Thyroid gland (tissue), 4 donors: ENCODE measurements around the gene SEMA3C.

Experiments used
- POLR2A ChIP-seq, 2 donors: fragments of 450-650 bp; IDR thresholded peaks; one replicate each; pipeline ENCODE4 v1.6.1; 2017; ENCODE audit warnings: antibody characterized with exemption in 2 of 2, mild to moderate bottlenecking in 2 of 2, moderate library complexity in 1 of 2
- TF ChIP-seq, protein P1 (sequence below), 6 experiments: fragments of 200-600 bp in 3 of 6; fragments of 450-650 bp in 3 of 6; sonication (generic) in 3 of 6; IDR thresholded peaks; one replicate each; pipeline ENCODE4 v1.5.1; 2016 to 2019; ENCODE audit warnings: antibody characterized with exemption in 6 of 6, mild to moderate bottlenecking in 2 of 6, inconsistent platforms in 1 of 6, moderate library complexity in 1 of 6

DNA sequence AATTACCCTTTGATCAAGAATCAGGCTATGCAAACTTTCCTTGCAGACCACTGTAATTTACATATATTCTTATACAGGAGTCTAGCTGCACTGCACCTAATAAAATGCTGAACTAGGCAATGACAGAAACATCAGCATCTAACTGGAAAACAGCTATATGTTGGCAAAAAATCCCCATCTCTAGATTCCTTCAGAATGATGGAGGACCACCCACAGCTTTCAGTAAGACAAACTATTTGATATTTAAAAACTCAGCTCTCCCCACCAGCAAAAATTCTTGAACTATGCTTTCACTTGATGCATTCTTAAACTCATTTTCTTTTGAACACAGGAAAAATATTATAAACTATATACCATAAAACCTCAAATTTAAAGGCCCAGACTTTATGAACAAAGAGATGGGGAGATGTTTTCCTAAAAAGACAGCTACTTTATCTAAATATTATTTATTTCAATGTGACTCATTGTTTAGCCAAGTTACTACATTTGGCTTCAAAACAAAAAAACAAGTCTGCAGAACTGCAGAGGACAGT lies 77.4 kb downstream of the SEMA3C start:
- no peak for TF ChIP-seq POLR2A (IDR thresholded peaks at IDR 0.05)
- TF ChIP-seq, protein P1, sequence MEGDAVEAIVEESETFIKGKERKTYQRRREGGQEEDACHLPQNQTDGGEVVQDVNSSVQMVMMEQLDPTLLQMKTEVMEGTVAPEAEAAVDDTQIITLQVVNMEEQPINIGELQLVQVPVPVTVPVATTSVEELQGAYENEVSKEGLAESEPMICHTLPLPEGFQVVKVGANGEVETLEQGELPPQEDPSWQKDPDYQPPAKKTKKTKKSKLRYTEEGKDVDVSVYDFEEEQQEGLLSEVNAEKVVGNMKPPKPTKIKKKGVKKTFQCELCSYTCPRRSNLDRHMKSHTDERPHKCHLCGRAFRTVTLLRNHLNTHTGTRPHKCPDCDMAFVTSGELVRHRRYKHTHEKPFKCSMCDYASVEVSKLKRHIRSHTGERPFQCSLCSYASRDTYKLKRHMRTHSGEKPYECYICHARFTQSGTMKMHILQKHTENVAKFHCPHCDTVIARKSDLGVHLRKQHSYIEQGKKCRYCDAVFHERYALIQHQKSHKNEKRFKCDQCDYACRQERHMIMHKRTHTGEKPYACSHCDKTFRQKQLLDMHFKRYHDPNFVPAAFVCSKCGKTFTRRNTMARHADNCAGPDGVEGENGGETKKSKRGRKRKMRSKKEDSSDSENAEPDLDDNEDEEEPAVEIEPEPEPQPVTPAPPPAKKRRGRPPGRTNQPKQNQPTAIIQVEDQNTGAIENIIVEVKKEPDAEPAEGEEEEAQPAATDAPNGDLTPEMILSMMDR (IDR thresholded peaks at IDR 0.05) = no peak
